ENCODE measurements around the gene GPHN.
"Not testable (repeated sequence)": the region's sequence is repeated elsewhere in the genome, so short reads cannot be mapped to it uniquely, and the experiment has no call there.

The GPHN gene

DNA sequence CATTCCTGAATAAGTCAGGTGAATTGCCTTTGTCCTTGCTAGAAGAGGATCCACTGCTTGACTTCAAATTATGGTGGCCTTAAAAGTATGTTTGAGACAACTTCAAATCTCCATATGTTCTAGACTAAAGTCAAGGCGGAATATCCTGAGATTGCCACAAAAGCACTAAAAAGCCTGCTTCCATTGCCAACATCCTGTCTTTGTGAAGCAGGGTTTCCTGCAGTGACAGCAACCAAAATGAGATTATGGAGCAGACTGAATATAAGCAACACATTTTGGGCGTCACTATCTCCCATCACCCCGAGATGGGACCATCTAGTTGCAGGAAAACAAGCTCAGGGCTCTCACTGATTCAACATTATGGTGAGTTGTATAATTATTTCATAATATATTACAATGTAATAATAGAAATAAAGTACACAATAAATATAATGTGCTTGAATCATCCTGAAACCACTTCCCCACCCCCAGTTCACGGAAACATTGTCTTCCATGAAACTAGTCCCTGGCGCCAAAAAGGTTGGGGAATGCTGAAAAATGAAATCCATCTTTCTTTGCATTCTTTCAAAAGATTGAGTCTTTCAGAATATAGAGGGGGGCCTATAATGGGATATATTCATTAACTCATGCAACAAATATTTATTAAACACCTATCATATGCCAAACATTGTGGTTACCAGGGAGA is 143.7 kb downstream of the GPHN start:
- in situ Hi-C loops (cut with HindIII; ENCODE audit: low sequenced_read_pairs): no loop called here

GRCh38 chr14:66652525-66653106 is 144.7 kb downstream of the GPHN start:
- in situ Hi-C loops (cut with HindIII; ENCODE audit: low sequenced_read_pairs): no loop called here

DNA sequence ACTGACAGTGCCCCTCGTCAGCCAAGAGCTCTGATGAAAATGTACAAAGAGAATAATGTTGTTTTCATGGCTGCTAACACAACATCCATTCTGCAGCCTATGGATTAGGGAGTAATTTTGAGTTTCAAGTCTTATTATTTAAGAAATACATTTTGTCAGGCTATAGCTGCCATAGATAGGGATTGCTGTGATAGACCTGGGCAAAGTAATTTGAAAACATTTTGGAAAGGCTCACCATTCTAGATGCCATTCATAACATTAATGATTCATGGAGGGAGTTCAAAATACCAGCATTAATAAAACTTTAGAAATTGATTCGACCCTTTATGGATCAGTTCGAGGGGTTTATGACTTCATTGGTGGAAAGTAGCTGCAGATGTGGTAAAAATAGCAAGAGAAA is 149.8 kb downstream of the GPHN start:
- in situ Hi-C loops (cut with HindIII; ENCODE audit: low sequenced_read_pairs): no loop called here

- in situ Hi-C loops (cut with HindIII; ENCODE audit: low sequenced_read_pairs): no loop called here
Measured at GRCh38 chr14:66662374-66662773, 154.4 kb downstream of the GPHN start.

DNA sequence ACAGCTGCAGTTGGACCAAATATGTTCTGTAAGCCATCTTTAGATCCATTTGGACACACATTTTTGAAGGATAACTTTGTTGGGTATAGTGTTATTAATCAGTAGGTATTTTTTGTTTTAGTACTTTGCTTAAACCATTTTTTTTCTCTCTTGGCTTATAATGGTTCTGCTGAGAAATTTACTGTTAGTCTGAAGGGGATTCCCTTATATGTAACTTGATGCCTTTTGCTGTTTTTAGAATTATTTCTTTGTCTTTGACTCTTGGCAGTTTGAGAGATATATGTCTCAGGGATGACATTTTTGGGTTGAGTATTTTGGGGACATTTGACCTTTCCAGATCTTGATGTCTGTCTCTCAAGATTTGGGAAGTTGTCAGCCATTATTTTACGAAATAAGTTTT is 169.8 kb downstream of the GPHN start:
- in situ Hi-C loops (cut with HindIII; ENCODE audit: low sequenced_read_pairs): no loop called here

- in situ Hi-C loops (cut with HindIII; ENCODE audit: low sequenced_read_pairs): no loop called here
Measured at GRCh38 chr14:66680216-66680615, 172.3 kb downstream of the GPHN start.

DNA sequence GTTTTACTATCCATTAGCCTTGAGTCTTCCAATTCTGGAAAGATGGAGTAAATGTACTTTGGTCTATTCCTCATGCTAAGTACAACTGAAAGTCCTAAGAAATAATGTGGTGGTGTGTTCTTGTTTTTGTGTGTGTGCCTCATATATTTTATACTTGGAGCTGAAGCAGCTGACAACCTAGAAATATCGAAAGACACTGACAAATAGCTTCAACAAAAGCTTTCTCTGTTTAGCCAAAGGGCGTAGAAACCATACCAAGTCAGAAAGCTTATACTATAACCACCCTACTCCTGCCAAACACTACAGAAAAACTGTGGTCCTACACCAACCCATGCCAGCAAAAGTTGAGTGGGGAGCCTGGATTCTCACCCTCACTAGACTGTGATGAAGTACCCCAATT is 188.4 kb downstream of the GPHN start:
- in situ Hi-C loops (cut with HindIII; ENCODE audit: low sequenced_read_pairs): no loop called here

- in situ Hi-C loops (cut with HindIII; ENCODE audit: low sequenced_read_pairs): no loop called here
Measured at GRCh38 chr14:66698503-66698902, 190.6 kb downstream of the GPHN start.

- in situ Hi-C loops (cut with HindIII; ENCODE audit: low sequenced_read_pairs): no loop called here
Measured at GRCh38 chr14:66701813-66702212, 193.9 kb downstream of the GPHN start.

DNA sequence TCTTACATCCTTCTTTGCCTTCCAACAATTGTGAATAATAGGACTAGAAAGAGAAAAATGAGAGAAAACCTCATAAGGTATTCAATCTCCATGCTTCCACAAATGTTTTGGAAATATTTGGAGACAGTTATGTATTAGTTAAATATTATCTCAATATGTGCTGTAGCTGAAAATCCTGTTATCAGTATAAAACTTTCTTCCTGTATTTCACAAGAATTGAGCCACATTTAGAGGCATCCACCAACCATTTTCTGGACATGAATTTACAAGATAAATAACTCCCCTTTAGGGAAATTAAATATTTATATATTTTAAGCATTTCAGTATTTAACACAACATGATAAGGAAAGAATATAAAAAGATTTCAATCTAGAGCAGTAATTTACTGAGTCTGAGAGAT is 200.3 kb downstream of the GPHN start:
- in situ Hi-C loops (cut with HindIII; ENCODE audit: low sequenced_read_pairs): no loop called here

DNA sequence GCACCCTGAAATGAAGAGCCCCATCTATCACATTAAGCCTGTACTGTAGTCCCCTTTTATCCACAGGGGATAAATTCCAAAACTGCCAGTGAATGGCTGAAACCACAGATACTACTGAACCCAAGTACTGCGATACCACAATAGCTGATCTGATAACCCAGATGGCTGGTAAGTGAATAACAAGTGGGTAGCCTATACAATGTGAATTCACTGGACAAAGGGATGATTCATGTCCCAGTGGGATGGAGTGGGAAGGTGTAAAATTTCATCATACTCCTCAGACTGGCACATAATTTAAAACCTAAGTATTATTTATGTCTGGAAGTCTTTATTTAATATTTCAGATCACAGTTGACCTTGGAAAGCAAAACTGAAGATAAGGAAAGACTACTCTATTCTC is 201.3 kb downstream of the GPHN start:
- in situ Hi-C loops (cut with HindIII; ENCODE audit: low sequenced_read_pairs): no loop called here

GRCh38 chr14:66714291-66714690 is 206.3 kb downstream of the GPHN start:
- in situ Hi-C loops (cut with HindIII; ENCODE audit: low sequenced_read_pairs): not testable (repeated sequence)

GRCh38 chr14:66715313-66715712 is 207.4 kb downstream of the GPHN start:
- in situ Hi-C loops (cut with HindIII; ENCODE audit: low sequenced_read_pairs): not testable (repeated sequence)

GRCh38 chr14:66716227-66716626 is 208.3 kb downstream of the GPHN start:
- in situ Hi-C loops (cut with HindIII; ENCODE audit: low sequenced_read_pairs): no loop called here

DNA sequence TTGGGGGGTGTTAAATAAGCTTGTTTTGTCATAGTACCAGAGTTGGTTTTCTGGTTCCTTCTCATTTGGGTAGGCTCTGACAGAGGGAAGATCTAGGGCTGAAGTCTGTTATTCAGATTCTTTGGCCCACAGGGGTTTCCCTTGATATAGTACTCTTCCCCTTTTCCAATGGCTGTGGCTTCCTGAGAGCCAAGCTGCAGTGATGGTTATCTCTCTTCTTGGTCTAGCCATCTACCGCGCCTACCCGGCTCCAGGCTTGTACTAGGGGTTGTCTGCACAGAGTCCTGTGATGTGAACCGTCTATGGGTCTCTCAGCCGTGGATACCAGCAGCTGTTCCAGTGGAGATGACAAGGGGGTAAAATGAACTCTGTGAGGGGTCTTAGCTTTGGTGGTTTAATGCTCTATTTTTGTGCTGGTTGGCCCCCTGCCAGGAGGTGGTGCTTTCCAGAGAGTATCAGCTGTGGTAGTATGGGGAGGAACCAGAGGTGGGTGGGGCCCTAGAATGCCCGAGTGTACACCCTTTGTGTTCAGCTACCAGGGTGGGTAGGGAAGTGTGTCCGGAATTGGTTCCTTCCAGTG is 209.7 kb downstream of the GPHN start:
- in situ Hi-C loops (cut with HindIII; ENCODE audit: low sequenced_read_pairs): no loop called here

- in situ Hi-C loops (cut with HindIII; ENCODE audit: low sequenced_read_pairs): no loop called here
Measured at GRCh38 chr14:66724996-66725395, 217.0 kb downstream of the GPHN start.

GRCh38 chr14:66731298-66731697 is 223.4 kb downstream of the GPHN start:
- in situ Hi-C loops (cut with HindIII; ENCODE audit: low sequenced_read_pairs): not testable (repeated sequence)

DNA sequence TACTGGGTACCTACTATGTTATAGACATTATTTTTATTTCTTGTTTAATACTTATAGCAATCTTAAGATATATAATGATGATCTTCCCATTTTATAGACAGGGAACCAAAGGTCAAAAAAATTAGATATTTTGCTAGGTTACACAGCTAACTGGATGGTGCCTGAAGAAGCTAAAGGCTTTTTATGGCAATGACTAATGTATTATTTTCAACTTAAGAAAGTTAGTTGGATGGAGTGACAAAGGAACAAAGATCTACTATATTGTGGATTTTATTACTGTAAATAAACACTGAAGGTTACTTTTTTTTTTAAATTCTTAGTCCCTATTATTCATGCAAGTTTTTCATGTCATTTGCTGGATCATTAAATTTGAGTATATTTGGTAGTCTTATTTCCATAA is 227.9 kb downstream of the GPHN start:
- in situ Hi-C loops (cut with HindIII; ENCODE audit: low sequenced_read_pairs): no loop called here

- in situ Hi-C loops (cut with HindIII; ENCODE audit: low sequenced_read_pairs): no loop called here
Measured at GRCh38 chr14:66739826-66740225, 231.9 kb downstream of the GPHN start.

GRCh38 chr14:66745078-66745477 is 237.1 kb downstream of the GPHN start:
- in situ Hi-C loops (cut with HindIII; ENCODE audit: low sequenced_read_pairs): no loop called here

DNA sequence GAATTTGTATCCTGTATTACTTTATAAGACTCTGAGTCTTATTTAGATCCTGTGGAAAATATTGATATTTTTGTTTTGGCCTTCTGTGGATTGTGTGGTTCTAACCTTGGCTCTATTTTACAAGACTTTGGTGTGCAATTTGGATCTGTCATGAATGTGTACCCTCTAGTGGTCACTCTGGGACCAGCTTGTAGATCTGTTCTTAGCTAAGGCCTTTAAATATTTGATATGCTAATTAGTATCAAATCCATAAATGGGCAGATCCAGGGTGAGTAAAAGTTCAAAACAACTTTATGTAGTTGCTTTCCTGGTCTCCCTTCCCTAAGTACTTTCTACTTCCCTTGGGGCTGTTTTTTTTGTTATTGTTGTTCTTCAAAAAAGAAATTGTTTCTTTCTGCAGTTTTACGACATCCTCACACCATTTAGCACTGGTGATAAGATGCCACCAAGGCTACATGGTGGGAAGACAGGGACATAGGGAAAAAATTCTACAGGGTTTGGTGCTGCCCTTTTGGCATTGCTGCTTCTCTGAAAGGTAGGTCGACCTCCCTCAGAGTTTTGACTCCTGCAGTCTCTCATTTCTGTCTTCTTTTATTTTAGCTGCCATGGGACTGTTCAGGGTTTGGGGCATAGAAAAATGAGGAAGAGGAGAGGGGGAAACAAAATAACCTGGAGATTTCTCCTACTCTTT is 238.5 kb downstream of the GPHN start:
- in situ Hi-C loops (cut with HindIII; ENCODE audit: low sequenced_read_pairs): no loop called here

DNA sequence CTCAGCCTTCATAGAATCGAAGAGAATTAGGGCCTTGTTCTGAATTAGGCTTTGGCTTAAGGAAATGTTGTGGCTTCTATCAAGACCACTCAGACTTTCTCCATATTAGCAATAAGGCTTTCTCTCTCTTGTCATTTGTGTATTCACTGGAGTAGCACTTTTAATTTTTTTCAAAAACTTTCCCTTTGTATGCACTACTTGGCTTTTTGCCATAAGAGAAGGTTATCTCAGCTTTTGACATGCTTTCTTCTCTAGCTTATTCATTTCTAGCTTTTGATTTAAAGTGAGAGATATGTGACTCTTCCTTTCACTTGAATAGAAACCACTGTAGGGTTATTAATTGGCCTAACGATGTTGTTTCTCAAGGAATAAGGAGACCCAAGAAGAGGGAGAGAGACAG is 244.2 kb downstream of the GPHN start:
- in situ Hi-C loops (cut with HindIII; ENCODE audit: low sequenced_read_pairs): no loop called here

Data from DLD1 (cell line).